Frontal cortex (tissue), 4 donors: ENCODE data around the gene BROX. TPM values are rescaled to one million over a fixed set of nuclear protein-coding genes. Genes with fewer than 3 reads are reported as not detected.
"Not testable (repeated sequence)": the region's sequence is repeated elsewhere in the genome, so short reads cannot be mapped to it uniquely, and the experiment has no call there.

Experiments used
- DNase-seq, 2 donors: peaks; one replicate each; pipeline ENCODE4 v3.0.0; 2012; ENCODE audit warnings: low spot score in 2 of 2
- FAIRE-seq: peaks from 2 replicates; lab custom pipeline; 2012; peaks lifted over from hg19 to GRCh38; lab: Jason Lieb, UNC
- total RNA-seq: library from RNA; depleted of rRNA; stranded (reverse); fragments of >200 nt; gene quantifications from one replicate; pipeline ENCODE4 v1.2.3, GENCODE V29; 2014
- donor health status: control.
- donor health status: control.
- donor health status: control.

Gene BROX
- 66.0 TPM for total RNA-seq

GRCh38 chr1:222712253-222713090 lies at the start of gene BROX, which contains the start of gene AIDA:
Gene BROX, plus strand, starts transcription at chr1:222712564. Its CDS starts 3,136 bp downstream, at chr1:222715700.
Gene AIDA, minus strand, starts transcription at chr1:222712491. Its CDS starts 174 bp downstream, at chr1:222712317.
- FAIRE-seq (no peak), DNase-seq (peak; percentile 87 to 88)

GRCh38 chr1:222663431-222663934 lies 48.9 kb upstream of the BROX start:
- FAIRE-seq = no peak
- no peak for DNase-seq

- no peak for FAIRE-seq
Measured at GRCh38 chr1:222665964-222666363, 46.4 kb upstream of the BROX start.

GRCh38 chr1:222668184-222668583 lies 44.2 kb upstream of the BROX start:
- DNase-seq, FAIRE-seq: not testable (repeated sequence)

More at GRCh38 chr1:222665964-222666363, 46.4 kb upstream of the BROX start:
- no peak for DNase-seq

- FAIRE-seq, DNase-seq: not testable (repeated sequence)
Measured at GRCh38 chr1:222669107-222669506, 43.3 kb upstream of the BROX start.

GRCh38 chr1:222670110-222670509 lies 42.3 kb upstream of the BROX start:
- DNase-seq = no peak
- no peak for FAIRE-seq

GRCh38 chr1:222680080-222680479 lies 32.3 kb upstream of the BROX start:
- FAIRE-seq = no peak
- no peak for DNase-seq

GRCh38 chr1:222691016-222691415 lies 21.3 kb upstream of the BROX start:
- no peak for FAIRE-seq
- no peak for DNase-seq

- FAIRE-seq = no peak
Measured at GRCh38 chr1:222694927-222695326, 17.4 kb upstream of the BROX start.

GRCh38 chr1:222696741-222697140 lies 15.6 kb upstream of the BROX start:
- FAIRE-seq = no peak
- no peak for DNase-seq

More at GRCh38 chr1:222694927-222695326, 17.4 kb upstream of the BROX start:
- no peak for DNase-seq

GRCh38 chr1:222697203-222697602 lies 15.2 kb upstream of the BROX start:
- no peak for FAIRE-seq
- DNase-seq = no peak

GRCh38 chr1:222697826-222698225 lies 14.5 kb upstream of the BROX start:
- FAIRE-seq (no peak), DNase-seq (no peak)

GRCh38 chr1:222702210-222702609 lies 10.2 kb upstream of the BROX start:
- no peak for DNase-seq
- no peak for FAIRE-seq

GRCh38 chr1:222704260-222704659 lies 8.1 kb upstream of the BROX start:
- FAIRE-seq (no peak), DNase-seq (no peak)

GRCh38 chr1:222706815-222707214 lies 5.5 kb upstream of the BROX start:
- no peak for DNase-seq
- no peak for FAIRE-seq

- DNase-seq (no peak), FAIRE-seq (no peak)
Measured at GRCh38 chr1:222709700-222710153, 2.6 kb upstream of the BROX start.

GRCh38 chr1:222711319-222712252 lies 778 bp upstream of the BROX start:
- FAIRE-seq = no peak
- peak; percentile 29 to 34 for DNase-seq

GRCh38 chr1:222713091-222713961 lies 962 bp downstream of the BROX start:
- FAIRE-seq (no peak), DNase-seq (peak; percentile 69 to 82)

- DNase-seq (no peak), FAIRE-seq (no peak)
Measured at GRCh38 chr1:222716393-222716792, 4.0 kb downstream of the BROX start.
